ENCODE results near the gene USP48. TPM values are rescaled to one million over a fixed set of nuclear protein-coding genes. Genes with fewer than 3 reads are reported as not detected.
A peak's percentile ranks its signal among the peaks of the same experiment; 100 is the strongest.

Gene USP48
- total RNA-seq, 1 experiment from 2014 or later: 49.1 TPM

- Mint-ChIP-seq H3K9me3 (ENCODE audit: unreplicated experiment) (no peaks in the 10 kb centered on the region), H3K36me3 (ENCODE audit: insufficient read depth, unreplicated experiment) (peaks cover 26% of the 10 kb centered on the region), H3K4me1 (ENCODE audit: low read depth, unreplicated experiment) (no peaks in the 10 kb centered on the region), H3K4me3 (ENCODE audit: unreplicated experiment) (peak overlapping the region; percentile 77), H3K27me3 (ENCODE audit: insufficient read depth, unreplicated experiment) (no peaks in the 10 kb centered on the region), H3K27ac (ENCODE audit: unreplicated experiment) (peak overlapping the region; percentile 50)
- H3K36me3 ChIP-seq (ENCODE audit: control insufficient read depth, insufficient read depth, low read length): no peaks in the 10 kb centered on the region
- peaks cover 9% of the 10 kb centered on the region; the same call in 1 of the 2 replicates for H3K4me1 ChIP-seq
- intact Hi-C loops (cut with micrococcal nuclease; ENCODE audit: unreplicated experiment): loop anchor here (10.0 kb wide), 1 partner anchor 115 kb away; the partner anchor contains the start of gene USP48
- POLR2A ChIA-PET: interaction anchor here (0.6 kb wide), 1 partner anchor 113 kb away, joined by 4 read pairs; the partner anchor contains the start of gene USP48
- DNase-seq: no peak
- CTCF ChIA-PET: interaction anchor here (1.3 kb wide), 1 partner anchor 11 kb away, joined by 3 read pairs; no protein-coding TSS in a partner anchor
- no peak for TF ChIP-seq CTCF (IDR thresholded peaks at IDR 0.05; ENCODE audit: insufficient read depth in 1 of 2, low read depth in 1 of 2, low read length in 1 of 2, severe bottlenecking in 1 of 2, unreplicated experiment in 1 of 2)
- no peaks in the 10 kb centered on the region for H3K27me3 ChIP-seq (replicated peaks; ENCODE audit: control insufficient read depth, insufficient read depth, low read length)
- H3K9me3 ChIP-seq: no peaks in the 10 kb centered on the region
- peak overlapping the region; percentile 60 for H3K4me3 ChIP-seq (ENCODE audit: low read depth, low read length)
- no TSS peak for BruUV-seq (replicated peaks)
Observed at GRCh38 chr1:21670059-21670881, 112.7 kb downstream of the USP48 start.

- Histone ChIP-seq H3K4me1 (peaks cover 9% of the 10 kb centered on the region; the same call in 1 of the 2 replicates), H3K9me3 (no peaks in the 10 kb centered on the region), H3K36me3 (ENCODE audit: control insufficient read depth, insufficient read depth, low read length) (no peaks in the 10 kb centered on the region), H3K27me3 (replicated peaks; ENCODE audit: control insufficient read depth, insufficient read depth, low read length) (no peaks in the 10 kb centered on the region), H3K4me3 (ENCODE audit: low read depth, low read length) (peak within 1 kb of the TSS; percentile 60)
- peak; percentile 86 to 88 for DNase-seq
- Mint-ChIP-seq H3K4me3 (ENCODE audit: unreplicated experiment) (peak within 1 kb of the TSS; percentile 77), H3K27me3 (ENCODE audit: insufficient read depth, unreplicated experiment) (no peaks in the 10 kb centered on the region), H3K36me3 (ENCODE audit: insufficient read depth, unreplicated experiment) (peaks cover 26% of the 10 kb centered on the region), H3K27ac (ENCODE audit: unreplicated experiment) (peak within 1 kb of the TSS; percentile 50), H3K4me1 (ENCODE audit: low read depth, unreplicated experiment) (no peaks in the 10 kb centered on the region), H3K9me3 (ENCODE audit: unreplicated experiment) (no peaks in the 10 kb centered on the region)
- ChIA-PET POLR2A (interaction anchor here (0.6 kb wide), 3 partner anchors 114 to 1675 kb away, joined by 3 to 4 read pairs (median 4); partner anchors contain the start of genes HNRNPR and USP48), CTCF (interaction anchor here (1.3 kb wide), 1 partner anchor 10 kb away, joined by 3 read pairs; no protein-coding TSS in a partner anchor)
- BruUV-seq (replicated peaks): no TSS peak
- TF ChIP-seq CTCF (IDR thresholded peaks at IDR 0.05; ENCODE audit: insufficient read depth in 1 of 2, low read depth in 1 of 2, low read length in 1 of 2, severe bottlenecking in 1 of 2, unreplicated experiment in 1 of 2): peak in 1 of 2 experiments; percentile 44
- intact Hi-C loops (cut with micrococcal nuclease; ENCODE audit: unreplicated experiment): loop anchor here (10.0 kb wide), 1 partner anchor 115 kb away; the partner anchor contains the start of gene USP48
Observed at GRCh38 chr1:21669258-21670058, 113.5 kb downstream of the USP48 start, which contains the start of gene RAP1GAP. Gene RAP1GAP (minus strand): TSS chr1:21669357. CDS start chr1:21620032, 49,325 bp downstream.

- H3K4me1 ChIP-seq: peaks cover 9% of the 10 kb centered on the region; the same call in 1 of the 2 replicates
- Mint-ChIP-seq H3K4me1 (ENCODE audit: low read depth, unreplicated experiment) (no peaks in the 10 kb centered on the region), H3K36me3 (ENCODE audit: insufficient read depth, unreplicated experiment) (peaks cover 26% of the 10 kb centered on the region), H3K27me3 (ENCODE audit: insufficient read depth, unreplicated experiment) (no peaks in the 10 kb centered on the region), H3K27ac (ENCODE audit: unreplicated experiment) (no peak overlapping the region), H3K9me3 (ENCODE audit: unreplicated experiment) (no peaks in the 10 kb centered on the region), H3K4me3 (ENCODE audit: unreplicated experiment) (peak overlapping the region; percentile 77)
- H3K4me3 ChIP-seq (ENCODE audit: low read depth, low read length): peak overlapping the region; percentile 60
- H3K36me3 ChIP-seq (ENCODE audit: control insufficient read depth, insufficient read depth, low read length): no peaks in the 10 kb centered on the region
- no peak for DNase-seq
- H3K9me3 ChIP-seq: no peaks in the 10 kb centered on the region
- no peaks in the 10 kb centered on the region for H3K27me3 ChIP-seq (replicated peaks; ENCODE audit: control insufficient read depth, insufficient read depth, low read length)
- intact Hi-C loops (cut with micrococcal nuclease; ENCODE audit: unreplicated experiment): no loop called here
- CTCF ChIA-PET: interaction anchor here (1.3 kb wide), 1 partner anchor 9 kb away, joined by 3 read pairs; no protein-coding TSS in a partner anchor
- no peak for TF ChIP-seq CTCF (IDR thresholded peaks at IDR 0.05; ENCODE audit: insufficient read depth in 1 of 2, low read depth in 1 of 2, low read length in 1 of 2, severe bottlenecking in 1 of 2, unreplicated experiment in 1 of 2)
- no TSS peak for BruUV-seq (replicated peaks)
- POLR2A ChIA-PET: interaction anchor here (0.6 kb wide), 2 partner anchors 1059 to 1675 kb away, joined by 3 to 4 read pairs; partner anchors contain the start of gene HNRNPR
Observed at GRCh38 chr1:21668951-21669257, 114.0 kb downstream of the USP48 start.

Measured in Caco-2 (cell line).